GM19043 (cell line): ENCODE results near the gene MRAP2.
"Not testable (repeated sequence)": the region's sequence is repeated elsewhere in the genome, so short reads cannot be mapped to it uniquely, and the experiment has no call there.

Experiments used
- ATAC-seq: cut with Tn5 transposase; IDR thresholded peaks from one replicate; pipeline ENCODE4 v1.9.1; 2021; ENCODE audit warnings: low read depth; ENCODE audit not compliant: unreplicated experiment

MRAP2 gene

DNA sequence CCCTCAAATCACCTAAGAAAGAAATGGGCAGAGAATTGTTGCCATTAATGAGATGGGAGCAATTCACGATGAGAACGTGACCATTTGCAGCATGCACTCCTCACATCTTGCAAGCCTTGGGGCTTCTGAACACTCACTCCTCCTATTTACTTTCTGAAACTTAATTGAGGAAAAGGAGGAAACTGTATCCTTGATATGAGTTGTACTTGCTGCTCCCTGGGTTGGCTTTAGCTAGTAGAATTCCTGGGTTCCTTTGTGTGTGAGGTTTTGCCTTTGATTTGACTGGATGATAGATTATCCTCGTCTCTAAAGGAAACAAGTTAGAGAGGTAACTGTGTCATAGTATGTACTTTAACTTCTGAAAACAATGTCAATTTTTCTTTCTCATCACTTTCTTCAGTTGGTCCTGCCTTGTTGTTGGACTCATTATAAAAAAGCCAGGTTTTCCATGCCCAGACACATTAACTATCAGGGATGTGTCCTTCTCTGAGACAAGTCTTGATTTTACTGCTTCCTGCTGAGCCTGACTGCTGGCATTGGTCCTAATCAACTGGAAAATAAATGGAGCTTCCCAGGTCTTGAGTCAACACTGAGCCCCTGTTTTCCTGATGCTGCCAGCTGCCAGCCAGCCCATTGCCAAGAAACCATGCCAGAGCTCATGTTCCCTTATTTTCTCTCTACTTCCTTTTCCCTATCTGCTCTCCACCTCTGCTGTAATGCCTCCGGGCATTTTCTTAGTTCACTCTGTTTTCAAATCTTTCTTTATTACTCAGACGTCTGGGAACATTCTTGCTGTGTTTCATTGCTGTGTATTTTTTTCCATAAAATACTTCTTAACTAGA, 6.0 kb upstream of the MRAP2 start:
- no peak for ATAC-seq

DNA sequence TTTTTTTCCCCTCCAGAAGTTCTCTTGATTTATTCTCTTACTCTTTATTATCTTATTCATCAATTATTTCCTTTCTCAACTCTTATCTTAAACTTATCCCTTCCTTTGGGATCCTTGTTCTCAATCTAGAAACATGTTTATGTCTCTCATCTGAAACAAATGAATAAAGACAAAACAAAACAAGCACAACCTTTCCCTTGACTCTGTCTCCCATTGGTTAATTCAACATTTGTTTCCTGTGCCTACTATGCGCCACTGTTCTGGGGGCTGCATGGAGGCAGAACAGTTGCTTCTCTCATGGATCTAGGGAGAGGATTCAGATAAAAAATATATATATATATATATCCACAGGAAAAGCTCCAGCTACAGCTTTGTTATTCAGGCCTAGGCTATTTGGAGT, 5.2 kb upstream of the MRAP2 start:
- ATAC-seq = no peak

- ATAC-seq = not testable (repeated sequence)
These were observed 1.6 kb upstream of the MRAP2 start for GRCh38 chr6:84032000-84032399.

DNA sequence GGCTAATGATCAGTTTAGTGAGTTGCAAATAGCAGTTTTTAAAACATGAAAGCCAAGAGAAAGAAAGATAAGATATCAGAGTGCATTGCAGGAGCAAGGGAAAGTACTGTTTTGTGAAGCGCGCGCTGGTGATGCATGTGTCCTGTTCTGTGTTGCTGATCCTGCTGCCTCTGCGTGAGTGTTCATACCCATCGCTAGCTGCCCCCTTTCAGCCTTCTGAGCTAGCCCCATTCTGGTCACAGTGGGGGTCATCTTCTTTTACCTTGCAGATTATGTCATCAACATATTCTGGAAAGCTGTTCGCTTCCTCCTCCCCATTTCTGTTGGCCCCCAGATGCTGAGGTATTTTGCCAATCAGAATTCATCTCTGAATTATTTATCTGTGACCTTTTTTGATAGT, 1.9 kb downstream of the MRAP2 start:
- no peak for ATAC-seq

GRCh38 chr6:84037425-84038089, 4.0 kb downstream of the MRAP2 start:
- ATAC-seq = no peak

DNA sequence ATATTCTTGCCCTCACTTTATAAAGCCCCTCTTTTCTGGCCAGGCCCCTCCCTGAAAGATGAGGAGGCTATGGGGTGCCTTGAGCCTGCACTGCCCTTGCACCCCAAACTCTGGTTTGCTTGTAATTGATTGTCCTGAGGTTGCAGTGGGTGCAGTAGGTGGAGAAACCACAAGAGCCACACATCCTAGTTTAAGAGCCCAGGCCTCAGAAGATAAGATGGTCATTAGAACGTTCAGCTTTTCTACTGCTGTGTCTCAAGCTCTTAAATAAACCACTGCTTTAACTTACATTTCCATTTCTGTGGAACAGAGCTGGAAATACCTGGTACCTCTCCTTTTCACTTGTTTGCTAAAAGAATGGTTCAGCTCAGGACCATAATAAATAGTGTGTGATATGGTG, 9.0 kb downstream of the MRAP2 start:
- ATAC-seq = no peak

DNA sequence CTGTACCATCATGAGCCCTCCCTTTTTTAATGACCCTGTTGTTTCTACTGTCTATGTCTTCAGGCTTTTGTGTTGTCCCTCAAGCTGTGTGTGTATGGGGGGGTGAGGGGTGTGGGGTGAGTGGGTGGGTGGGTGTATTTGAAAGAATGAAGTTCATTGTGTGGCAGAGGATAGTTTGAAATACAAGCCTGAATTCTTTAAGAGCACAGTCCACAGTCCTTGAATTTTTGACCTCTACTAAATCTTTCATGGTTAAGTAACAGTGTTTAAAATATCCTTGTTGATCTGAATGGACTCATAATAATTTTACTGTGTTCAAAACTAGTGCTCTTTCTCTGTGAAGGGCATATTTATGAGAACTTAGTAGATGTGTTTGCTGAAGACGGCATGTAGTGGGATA, 10.0 kb downstream of the MRAP2 start:
- no peak for ATAC-seq

- ATAC-seq = no peak
These were observed 13.2 kb downstream of the MRAP2 start for GRCh38 chr6:84046755-84047154.

DNA sequence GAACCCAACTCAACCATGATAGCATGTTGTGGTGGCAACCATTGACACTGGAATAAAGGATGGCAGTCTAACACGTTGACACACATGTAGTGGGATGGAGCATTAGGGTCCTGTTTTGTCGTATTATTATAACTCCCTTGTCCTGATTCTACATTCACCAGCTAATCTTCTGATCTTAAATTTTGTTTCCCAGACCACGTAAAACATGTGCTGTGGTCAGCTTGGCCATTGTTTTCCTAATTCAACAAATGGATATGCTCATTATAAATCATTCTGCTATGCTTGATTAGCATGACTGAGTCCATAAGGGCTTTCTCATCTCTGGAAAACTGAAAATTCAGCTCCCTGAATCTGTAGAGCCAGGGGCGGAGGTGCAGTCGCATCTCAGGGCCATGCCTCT, 15.0 kb downstream of the MRAP2 start:
- ATAC-seq = no peak

GRCh38 chr6:84050408-84050807, 16.8 kb downstream of the MRAP2 start:
- no peak for ATAC-seq

DNA sequence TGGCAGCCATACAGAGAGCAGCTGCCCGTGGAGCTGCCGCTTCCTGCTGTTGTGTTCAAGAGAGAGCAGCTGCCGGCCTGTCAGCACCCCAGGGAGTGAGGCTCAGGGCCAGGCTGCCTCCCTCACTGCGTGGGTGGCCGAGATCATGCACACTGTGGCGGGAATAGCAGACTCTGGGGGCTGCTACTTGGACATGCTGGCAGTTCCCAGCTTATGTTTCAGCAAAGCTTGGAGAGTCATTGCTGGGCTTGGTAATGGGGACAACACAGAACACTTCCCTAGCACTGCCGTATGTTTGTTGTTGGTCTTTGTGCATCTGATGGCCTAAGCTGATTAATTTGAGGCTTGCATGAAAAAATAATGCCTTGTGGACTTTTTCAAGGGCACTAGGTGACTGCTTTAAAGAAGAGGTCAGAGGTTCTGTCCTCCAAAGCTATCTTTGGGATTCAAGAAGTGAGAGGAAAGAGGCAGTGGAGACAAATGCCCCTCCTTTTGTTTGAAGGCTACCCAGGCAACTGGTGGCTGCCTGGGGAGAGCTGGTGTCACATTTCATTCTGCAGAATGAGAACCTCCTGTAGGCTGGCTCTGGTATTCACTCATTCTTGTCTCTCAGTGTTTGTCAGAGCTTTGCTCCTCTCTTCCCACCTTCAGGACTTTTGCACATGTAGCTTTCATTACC, 18.8 kb downstream of the MRAP2 start:
- no peak for ATAC-seq

GRCh38 chr6:84052883-84053241, 19.3 kb downstream of the MRAP2 start:
- no peak for ATAC-seq

- no peak for ATAC-seq
These were observed 22.1 kb downstream of the MRAP2 start for GRCh38 chr6:84055647-84056046.

DNA sequence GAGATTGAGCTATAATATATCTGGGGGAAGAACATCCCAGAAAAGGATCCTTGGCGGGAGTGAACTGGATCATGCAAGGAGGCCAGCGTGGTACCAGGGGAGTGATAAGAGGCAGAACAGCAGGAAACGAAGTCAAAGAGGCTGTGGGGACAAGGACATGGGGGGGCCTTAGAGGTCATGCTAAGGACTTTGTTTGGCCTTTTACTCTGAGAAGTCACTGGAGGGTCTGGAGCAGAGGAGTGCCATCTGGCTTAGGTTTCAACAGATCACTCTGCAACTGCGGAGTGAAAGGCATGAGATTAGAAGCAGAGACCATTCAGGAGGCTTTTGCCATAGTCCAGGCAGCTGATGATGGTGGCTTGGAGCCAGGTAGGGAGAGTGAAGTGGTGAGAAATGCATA, 24.3 kb downstream of the MRAP2 start:
- no peak for ATAC-seq

DNA sequence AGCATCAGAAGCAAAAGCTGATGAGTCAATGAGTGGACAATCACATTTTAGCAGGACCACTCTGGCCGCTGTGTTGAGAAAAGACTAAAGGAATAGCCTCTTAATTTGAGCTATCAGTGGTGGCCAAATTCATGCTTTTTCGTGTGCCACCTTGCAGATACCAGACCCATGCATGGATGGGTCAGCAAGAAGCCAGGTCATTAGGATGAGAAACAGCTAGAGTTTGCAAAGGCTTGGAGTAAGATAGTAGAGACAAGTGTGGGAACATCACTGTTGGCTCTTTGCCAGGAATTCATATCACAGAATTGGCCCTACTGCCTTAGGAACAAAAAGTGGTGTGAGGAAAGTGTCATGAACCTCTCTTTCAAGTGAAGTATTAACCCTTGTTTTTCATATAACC, 25.5 kb downstream of the MRAP2 start:
- no peak for ATAC-seq

DNA sequence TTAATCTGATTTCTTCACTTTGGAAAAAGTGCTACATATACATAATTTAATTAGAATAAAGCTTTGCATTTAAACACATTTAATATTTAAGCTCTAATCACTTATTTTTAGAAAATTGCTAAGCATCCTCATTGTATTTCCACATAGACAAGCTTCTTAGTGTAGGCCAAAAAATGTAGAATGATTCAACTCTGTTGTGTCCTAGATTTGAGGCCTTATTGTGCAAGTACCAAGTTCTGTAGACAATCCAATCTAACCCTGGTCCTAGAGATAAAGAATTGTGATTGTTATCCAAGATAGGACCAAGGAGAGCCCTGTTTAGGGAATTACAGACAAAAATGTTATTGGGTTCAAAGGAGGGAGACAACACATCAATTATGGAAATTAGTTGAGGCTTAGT, 27.6 kb downstream of the MRAP2 start:
- no peak for ATAC-seq

DNA sequence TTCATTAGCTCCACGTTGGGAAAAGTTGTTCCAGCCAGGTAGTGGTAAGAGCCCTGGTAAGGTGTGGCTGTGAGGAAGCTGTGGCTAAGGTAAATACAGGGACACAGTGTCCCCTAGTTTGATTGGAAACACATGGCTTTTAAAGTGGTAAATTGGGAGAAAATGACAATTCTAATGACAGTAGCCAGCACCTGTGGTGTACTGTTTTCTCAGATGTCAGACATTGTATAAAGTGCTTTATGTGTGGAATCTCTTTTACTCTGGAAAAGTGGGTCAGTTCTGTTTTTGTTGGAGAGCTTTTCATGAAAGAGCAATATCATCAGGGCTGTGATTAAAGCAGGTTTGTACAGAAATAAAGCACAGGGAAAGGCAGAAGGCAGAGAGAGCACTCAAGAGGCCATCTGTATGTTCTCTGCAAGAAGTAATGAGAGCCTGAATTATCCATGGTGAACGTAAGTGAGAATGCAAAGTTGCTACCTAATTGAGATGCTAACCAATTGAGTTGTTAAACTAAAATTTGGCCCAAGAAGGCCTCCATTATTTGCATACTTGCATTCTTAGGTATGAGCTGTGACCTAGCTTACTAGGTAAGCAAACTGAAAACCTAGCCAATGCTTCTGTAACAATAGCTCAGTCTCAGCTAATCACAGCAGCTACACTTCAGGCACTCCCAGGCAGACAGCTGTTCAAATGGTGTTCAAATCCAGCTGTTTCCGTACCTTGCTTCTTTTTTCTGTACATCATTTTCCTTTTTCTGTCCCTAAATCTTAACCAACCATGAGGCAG, 28.2 kb downstream of the MRAP2 start:
- no peak for ATAC-seq

DNA sequence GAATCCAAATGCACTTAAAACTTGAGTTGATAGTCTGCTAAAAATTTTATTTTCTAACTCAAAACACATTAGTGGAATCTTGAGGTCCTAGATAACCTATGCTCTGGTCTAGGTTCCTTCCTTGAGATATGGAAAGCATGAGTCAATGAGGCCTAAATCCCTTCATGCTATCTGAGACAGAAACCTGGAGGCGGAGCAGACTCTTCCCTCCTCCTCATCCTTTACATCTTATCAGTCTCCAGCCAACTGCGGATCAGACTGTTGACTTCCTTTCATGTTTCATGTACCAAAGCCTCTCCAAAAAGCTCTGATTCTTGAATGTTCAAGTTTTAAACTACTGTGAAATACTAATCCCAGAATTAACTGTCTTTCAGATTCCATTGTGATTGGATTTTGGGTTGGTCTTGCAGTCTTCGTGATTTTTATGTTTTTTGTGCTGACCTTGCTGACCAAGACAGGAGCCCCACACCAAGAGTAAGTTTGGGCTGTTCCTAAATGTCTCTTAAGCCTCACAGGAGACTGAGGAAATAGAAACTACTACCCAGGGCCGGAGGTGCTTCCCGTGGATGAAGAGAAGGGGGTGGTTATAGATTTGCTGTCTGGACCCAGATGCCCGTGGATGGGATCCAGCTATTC, 29.1 kb downstream of the MRAP2 start:
- ATAC-seq = no peak

GRCh38 chr6:84065693-84066290, 32.2 kb downstream of the MRAP2 start:
- ATAC-seq = no peak

DNA sequence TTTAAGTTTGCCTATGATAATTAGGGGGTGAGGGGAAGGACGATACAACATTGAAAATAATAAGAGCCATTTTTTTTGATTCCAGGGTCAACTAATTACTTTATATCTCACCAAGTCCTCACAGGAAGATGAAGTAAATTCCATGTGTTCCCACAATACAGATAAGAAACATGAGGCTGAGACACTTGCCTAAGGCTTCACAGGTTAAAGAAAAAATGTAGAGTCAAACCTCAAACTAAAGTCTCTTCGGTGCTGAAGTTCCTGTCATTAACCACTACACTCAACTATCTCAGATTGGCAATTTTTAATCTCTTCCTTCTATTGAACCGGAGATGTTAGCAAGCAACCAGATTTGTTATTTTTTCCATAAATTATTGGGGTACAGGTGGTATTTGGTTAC, 33.0 kb downstream of the MRAP2 start:
- ATAC-seq = no peak
